ENCODE measurements around the gene RAB28. TPM values are rescaled to one million over a fixed set of nuclear protein-coding genes. Genes with fewer than 3 reads are reported as not detected.

Gene RAB28
- total RNA-seq, 1 experiment from 2014 or later: 17.1 TPM

DNA sequence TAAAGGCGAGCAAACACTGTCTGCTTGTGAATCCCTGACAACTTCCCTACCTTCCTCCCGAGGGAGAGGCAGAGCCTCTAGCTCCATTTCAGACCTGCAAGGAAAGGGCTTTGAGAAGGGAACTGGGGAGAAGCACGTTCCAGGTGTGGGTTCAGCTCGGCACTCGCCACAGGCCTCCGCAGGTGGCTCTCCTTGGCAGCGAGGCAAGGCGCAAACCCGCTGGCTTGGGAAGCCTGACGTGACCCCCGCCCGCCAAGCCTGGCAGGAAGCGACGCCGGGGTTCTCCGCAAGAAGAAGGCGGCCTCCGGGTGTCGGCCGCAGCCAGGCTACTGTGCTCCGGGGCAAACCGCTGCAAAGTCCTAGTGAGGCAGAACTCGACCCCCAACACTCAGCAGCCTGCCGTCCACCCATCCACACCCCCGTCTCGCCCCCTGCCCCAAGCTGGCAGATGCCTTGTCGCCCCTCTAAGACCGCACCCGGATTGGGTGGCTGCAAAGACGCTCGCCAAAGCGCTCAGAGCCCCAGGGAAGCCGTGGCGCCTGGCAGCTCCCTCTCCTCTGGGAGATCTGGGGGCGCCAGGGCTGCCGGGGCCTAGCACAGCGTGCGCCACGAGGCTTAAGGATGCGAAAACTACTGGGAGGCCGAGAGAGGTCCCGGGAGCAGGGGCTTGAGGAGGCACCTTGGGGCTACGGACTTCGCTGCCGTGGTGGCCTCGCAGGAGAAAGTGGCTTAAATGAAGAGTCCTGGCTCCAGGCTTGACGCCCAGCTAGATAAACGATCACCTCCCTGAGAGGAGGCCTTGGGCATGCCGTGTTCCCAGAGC is 38.4 kb upstream of the RAB28 start:
- peaks cover 78% of the 10 kb centered on the region for H3K27me3 Mint-ChIP-seq (ENCODE audit: low read depth)
- peaks cover 10% of the 10 kb centered on the region for H3K9me3 Mint-ChIP-seq
- ChIA-PET CTCF (interaction anchor here (1.0 to 6.1 kb wide), 5 partner anchors 9 to 91 kb away, joined by 3 to 69 read pairs (median 4); partner anchors contain the start of gene NKX3-2), POLR2A (interaction anchor here (1.2 to 1.5 kb wide), 2 partner anchors 8 to 21 kb away, joined by 3 to 5 read pairs; partner anchors contain the start of gene NKX3-2)
- peaks cover 11% of the 10 kb centered on the region for H3K36me3 Mint-ChIP-seq
- ATAC-seq (peak; percentile 65), DNase-seq (ENCODE audit: low spot score) (peak; percentile 65)
- peaks cover 49% of the 10 kb centered on the region for H3K4me1 Mint-ChIP-seq
- peak overlapping the region; percentile 62 for H3K4me3 Mint-ChIP-seq
- no peak for TF ChIP-seq GRHL2 (CRISPR knock-in tag; IDR thresholded peaks at IDR 0.05; ENCODE audit: insufficient replicate concordance, severe bottlenecking)
- TF ChIP-seq, protein P1, sequence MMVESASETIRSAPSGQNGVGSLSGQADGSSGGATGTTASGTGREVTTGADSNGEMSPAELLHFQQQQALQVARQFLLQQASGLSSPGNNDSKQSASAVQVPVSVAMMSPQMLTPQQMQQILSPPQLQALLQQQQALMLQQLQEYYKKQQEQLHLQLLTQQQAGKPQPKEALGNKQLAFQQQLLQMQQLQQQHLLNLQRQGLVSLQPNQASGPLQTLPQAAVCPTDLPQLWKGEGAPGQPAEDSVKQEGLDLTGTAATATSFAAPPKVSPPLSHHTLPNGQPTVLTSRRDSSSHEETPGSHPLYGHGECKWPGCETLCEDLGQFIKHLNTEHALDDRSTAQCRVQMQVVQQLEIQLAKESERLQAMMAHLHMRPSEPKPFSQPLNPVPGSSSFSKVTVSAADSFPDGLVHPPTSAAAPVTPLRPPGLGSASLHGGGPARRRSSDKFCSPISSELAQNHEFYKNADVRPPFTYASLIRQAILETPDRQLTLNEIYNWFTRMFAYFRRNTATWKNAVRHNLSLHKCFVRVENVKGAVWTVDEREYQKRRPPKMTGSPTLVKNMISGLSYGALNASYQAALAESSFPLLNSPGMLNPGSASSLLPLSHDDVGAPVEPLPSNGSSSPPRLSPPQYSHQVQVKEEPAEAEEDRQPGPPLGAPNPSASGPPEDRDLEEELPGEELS (CRISPR knock-in tag; IDR thresholded peaks at IDR 0.05): no peak
- no peak for TF ChIP-seq HMGA2 (CRISPR knock-in tag; IDR thresholded peaks at IDR 0.05)
- TF ChIP-seq, protein P2, sequence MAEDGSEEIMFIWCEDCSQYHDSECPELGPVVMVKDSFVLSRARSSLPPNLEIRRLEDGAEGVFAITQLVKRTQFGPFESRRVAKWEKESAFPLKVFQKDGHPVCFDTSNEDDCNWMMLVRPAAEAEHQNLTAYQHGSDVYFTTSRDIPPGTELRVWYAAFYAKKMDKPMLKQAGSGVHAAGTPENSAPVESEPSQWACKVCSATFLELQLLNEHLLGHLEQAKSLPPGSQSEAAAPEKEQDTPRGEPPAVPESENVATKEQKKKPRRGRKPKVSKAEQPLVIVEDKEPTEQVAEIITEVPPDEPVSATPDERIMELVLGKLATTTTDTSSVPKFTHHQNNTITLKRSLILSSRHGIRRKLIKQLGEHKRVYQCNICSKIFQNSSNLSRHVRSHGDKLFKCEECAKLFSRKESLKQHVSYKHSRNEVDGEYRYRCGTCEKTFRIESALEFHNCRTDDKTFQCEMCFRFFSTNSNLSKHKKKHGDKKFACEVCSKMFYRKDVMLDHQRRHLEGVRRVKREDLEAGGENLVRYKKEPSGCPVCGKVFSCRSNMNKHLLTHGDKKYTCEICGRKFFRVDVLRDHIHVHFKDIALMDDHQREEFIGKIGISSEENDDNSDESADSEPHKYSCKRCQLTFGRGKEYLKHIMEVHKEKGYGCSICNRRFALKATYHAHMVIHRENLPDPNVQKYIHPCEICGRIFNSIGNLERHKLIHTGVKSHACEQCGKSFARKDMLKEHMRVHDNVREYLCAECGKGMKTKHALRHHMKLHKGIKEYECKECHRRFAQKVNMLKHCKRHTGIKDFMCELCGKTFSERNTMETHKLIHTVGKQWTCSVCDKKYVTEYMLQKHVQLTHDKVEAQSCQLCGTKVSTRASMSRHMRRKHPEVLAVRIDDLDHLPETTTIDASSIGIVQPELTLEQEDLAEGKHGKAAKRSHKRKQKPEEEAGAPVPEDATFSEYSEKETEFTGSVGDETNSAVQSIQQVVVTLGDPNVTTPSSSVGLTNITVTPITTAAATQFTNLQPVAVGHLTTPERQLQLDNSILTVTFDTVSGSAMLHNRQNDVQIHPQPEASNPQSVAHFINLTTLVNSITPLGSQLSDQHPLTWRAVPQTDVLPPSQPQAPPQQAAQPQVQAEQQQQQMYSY (CRISPR knock-in tag; IDR thresholded peaks at IDR 0.05): no peak
- TF ChIP-seq, protein P3, sequence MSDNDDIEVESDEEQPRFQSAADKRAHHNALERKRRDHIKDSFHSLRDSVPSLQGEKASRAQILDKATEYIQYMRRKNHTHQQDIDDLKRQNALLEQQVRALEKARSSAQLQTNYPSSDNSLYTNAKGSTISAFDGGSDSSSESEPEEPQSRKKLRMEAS (CRISPR knock-in tag; IDR thresholded peaks at IDR 0.05): peak; percentile 48; the same call in 1 of the 2 replicates
- no peak overlapping the region for H3K27ac Mint-ChIP-seq

DNA sequence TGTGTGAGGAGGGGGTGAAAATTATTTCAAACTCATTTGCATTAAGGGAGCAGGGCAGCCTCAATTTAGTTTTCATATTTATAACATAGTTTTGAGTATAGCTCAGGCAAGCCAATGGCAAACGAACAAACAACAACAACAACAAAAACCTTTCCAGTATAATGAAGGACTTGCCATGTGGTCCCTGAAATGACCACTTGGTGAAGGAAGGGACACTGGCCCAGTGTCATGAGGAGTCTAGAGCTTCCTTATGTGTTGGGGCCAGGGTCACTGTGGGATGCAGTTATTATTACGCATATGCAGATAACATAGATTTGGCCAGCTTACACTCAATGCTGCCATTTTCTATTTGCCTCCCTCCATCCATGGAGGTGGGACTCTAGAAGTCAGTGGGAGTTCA is 36.9 kb upstream of the RAB28 start:
- TF ChIP-seq ZNF138 (CRISPR knock-in tag; conservative IDR thresholded peaks at IDR 0.05) (no peak), NR2C2 (CRISPR knock-in tag; IDR thresholded peaks at IDR 0.05) (no peak), OVOL2 (CRISPR knock-in tag; IDR thresholded peaks at IDR 0.05; ENCODE audit: borderline replicate concordance) (no peak), FOXP1 (CRISPR knock-in tag; IDR thresholded peaks at IDR 0.05; ENCODE audit: borderline replicate concordance) (no peak), FOXK1 (CRISPR knock-in tag; IDR thresholded peaks at IDR 0.05) (no peak), SMAD3 (CRISPR knock-in tag; IDR thresholded peaks at IDR 0.05; ENCODE audit: borderline replicate concordance) (no peak), ATF1 (CRISPR knock-in tag; IDR thresholded peaks at IDR 0.05) (no peak), EMX1 (CRISPR knock-in tag; IDR thresholded peaks at IDR 0.05) (no peak), KAT7 (CRISPR knock-in tag; IDR thresholded peaks at IDR 0.05; ENCODE audit: borderline replicate concordance) (no peak), ESRRA (CRISPR knock-in tag; IDR thresholded peaks at IDR 0.05; ENCODE audit: borderline replicate concordance) (no peak)
- TF ChIP-seq, protein P4, sequence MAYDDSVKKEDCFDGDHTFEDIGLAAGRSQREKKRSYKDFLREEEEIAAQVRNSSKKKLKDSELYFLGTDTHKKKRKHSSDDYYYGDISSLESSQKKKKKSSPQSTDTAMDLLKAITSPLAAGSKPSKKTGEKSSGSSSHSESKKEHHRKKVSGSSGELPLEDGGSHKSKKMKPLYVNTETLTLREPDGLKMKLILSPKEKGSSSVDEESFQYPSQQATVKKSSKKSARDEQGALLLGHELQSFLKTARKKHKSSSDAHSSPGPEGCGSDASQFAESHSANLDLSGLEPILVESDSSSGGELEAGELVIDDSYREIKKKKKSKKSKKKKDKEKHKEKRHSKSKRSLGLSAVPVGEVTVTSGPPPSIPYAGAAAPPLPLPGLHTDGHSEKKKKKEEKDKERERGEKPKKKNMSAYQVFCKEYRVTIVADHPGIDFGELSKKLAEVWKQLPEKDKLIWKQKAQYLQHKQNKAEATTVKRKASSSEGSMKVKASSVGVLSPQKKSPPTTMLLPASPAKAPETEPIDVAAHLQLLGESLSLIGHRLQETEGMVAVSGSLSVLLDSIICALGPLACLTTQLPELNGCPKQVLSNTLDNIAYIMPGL (CRISPR knock-in tag; IDR thresholded peaks at IDR 0.05): no peak
- TF ChIP-seq, protein P5, sequence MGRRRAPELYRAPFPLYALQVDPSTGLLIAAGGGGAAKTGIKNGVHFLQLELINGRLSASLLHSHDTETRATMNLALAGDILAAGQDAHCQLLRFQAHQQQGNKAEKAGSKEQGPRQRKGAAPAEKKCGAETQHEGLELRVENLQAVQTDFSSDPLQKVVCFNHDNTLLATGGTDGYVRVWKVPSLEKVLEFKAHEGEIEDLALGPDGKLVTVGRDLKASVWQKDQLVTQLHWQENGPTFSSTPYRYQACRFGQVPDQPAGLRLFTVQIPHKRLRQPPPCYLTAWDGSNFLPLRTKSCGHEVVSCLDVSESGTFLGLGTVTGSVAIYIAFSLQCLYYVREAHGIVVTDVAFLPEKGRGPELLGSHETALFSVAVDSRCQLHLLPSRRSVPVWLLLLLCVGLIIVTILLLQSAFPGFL (CRISPR knock-in tag; IDR thresholded peaks at IDR 0.05; ENCODE audit: borderline replicate concordance): no peak
- TF ChIP-seq, protein P6, sequence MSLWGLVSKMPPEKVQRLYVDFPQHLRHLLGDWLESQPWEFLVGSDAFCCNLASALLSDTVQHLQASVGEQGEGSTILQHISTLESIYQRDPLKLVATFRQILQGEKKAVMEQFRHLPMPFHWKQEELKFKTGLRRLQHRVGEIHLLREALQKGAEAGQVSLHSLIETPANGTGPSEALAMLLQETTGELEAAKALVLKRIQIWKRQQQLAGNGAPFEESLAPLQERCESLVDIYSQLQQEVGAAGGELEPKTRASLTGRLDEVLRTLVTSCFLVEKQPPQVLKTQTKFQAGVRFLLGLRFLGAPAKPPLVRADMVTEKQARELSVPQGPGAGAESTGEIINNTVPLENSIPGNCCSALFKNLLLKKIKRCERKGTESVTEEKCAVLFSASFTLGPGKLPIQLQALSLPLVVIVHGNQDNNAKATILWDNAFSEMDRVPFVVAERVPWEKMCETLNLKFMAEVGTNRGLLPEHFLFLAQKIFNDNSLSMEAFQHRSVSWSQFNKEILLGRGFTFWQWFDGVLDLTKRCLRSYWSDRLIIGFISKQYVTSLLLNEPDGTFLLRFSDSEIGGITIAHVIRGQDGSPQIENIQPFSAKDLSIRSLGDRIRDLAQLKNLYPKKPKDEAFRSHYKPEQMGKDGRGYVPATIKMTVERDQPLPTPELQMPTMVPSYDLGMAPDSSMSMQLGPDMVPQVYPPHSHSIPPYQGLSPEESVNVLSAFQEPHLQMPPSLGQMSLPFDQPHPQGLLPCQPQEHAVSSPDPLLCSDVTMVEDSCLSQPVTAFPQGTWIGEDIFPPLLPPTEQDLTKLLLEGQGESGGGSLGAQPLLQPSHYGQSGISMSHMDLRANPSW (CRISPR knock-in tag; conservative IDR thresholded peaks at IDR 0.05; ENCODE audit: low read depth): no peak
- TF ChIP-seq, protein P7, sequence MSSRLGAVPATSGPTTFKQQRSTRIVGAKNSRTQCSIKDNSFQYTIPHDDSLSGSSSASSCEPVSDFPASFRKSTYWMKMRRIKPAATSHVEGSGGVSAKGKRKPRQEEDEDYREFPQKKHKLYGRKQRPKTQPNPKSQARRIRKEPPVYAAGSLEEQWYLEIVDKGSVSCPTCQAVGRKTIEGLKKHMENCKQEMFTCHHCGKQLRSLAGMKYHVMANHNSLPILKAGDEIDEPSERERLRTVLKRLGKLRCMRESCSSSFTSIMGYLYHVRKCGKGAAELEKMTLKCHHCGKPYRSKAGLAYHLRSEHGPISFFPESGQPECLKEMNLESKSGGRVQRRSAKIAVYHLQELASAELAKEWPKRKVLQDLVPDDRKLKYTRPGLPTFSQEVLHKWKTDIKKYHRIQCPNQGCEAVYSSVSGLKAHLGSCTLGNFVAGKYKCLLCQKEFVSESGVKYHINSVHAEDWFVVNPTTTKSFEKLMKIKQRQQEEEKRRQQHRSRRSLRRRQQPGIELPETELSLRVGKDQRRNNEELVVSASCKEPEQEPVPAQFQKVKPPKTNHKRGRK (CRISPR knock-in tag; IDR thresholded peaks at IDR 0.05; ENCODE audit: borderline replicate concordance): no peak
- Mint-ChIP-seq H3K36me3 (peaks cover 11% of the 10 kb centered on the region), H3K27ac (no peak overlapping the region), H3K27me3 (ENCODE audit: low read depth) (peaks cover 64% of the 10 kb centered on the region), H3K4me3 (no peak overlapping the region), H3K4me1 (peaks cover 55% of the 10 kb centered on the region), H3K9me3 (peaks cover 10% of the 10 kb centered on the region)
- DNase-seq (ENCODE audit: low spot score) (no peak), ATAC-seq (no peak)
- ChIA-PET CTCF (interaction anchor here (1.3 to 6.1 kb wide), 3 partner anchors 13 to 30 kb away, joined by 4 to 69 read pairs (median 9); partner anchors contain the start of gene NKX3-2), POLR2A (interaction anchor here (1.2 to 1.5 kb wide), 2 partner anchors 10 to 23 kb away, joined by 3 to 5 read pairs; partner anchors contain the start of gene NKX3-2)
